H9 (cell line): Measurements from ENCODE around the gene ID4. TPM values are rescaled to one million over a fixed set of nuclear protein-coding genes. Genes with fewer than 3 reads are reported as not detected.

Source experiments
- DNase-seq: peaks from one replicate; pipeline ENCODE4 v3.0.0-alpha.2; 2017
- H2AFZ ChIP-seq: one replicate; pipeline ENCODE4 v1.6.1; 2013; ENCODE audit warnings: mild to moderate bottlenecking, low read length, control low read depth, moderate library complexity
- H2AK5ac ChIP-seq: 2 replicates; pipeline ENCODE4 v1.6.1; 2013; ENCODE audit warnings: low read length, control low read depth, mixed read lengths; ENCODE audit not compliant: insufficient read length
- H2BK120ac ChIP-seq: one replicate; pipeline ENCODE4 v1.6.1; 2013; ENCODE audit warnings: low read depth, mild to moderate bottlenecking, low read length, control low read depth, inconsistent platforms; ENCODE audit not compliant: poor library complexity, severe bottlenecking
- H2BK12ac ChIP-seq: 2 replicates; pipeline ENCODE4 v1.6.1; 2013; ENCODE audit warnings: low read length, control low read depth, mixed read lengths, low read depth; ENCODE audit not compliant: insufficient read length
- H2BK15ac ChIP-seq: 2 replicates; pipeline ENCODE4 v1.6.1; 2013; ENCODE audit warnings: low read depth, low read length, control low read depth
- H2BK20ac ChIP-seq: one replicate; pipeline ENCODE4 v1.6.1; 2013; ENCODE audit warnings: low read depth, mild to moderate bottlenecking, low read length, control low read depth, inconsistent platforms; ENCODE audit not compliant: poor library complexity, severe bottlenecking
- H2BK5ac ChIP-seq: 2 replicates; pipeline ENCODE4 v1.6.1; 2013; ENCODE audit warnings: low read length, control low read depth, mixed read lengths; ENCODE audit not compliant: insufficient read length
- H3K14ac ChIP-seq: 2 replicates; pipeline ENCODE4 v1.6.1; 2013; ENCODE audit warnings: low read length, control low read depth; ENCODE audit not compliant: insufficient read depth
- H3K18ac ChIP-seq: 2 replicates; pipeline ENCODE4 v1.6.1; 2013; ENCODE audit warnings: low read depth, mild to moderate bottlenecking, mixed read lengths, low read length, control low read depth; ENCODE audit not compliant: insufficient read length
- H3K23ac ChIP-seq: 2 replicates; pipeline ENCODE4 v1.6.1; 2013; ENCODE audit warnings: low read length, control low read depth, mixed read lengths, low read depth; ENCODE audit not compliant: insufficient read length
- H3K23me2 ChIP-seq: 2 replicates; pipeline ENCODE4 v1.6.1; 2013; ENCODE audit warnings: low read depth, mild to moderate bottlenecking, mixed read lengths, low read length, control low read depth; ENCODE audit not compliant: insufficient read length, poor library complexity, severe bottlenecking
- H3K27ac ChIP-seq: 2 replicates; pipeline ENCODE4 v1.5.1; 2013; ENCODE audit warnings: low read length, control low read depth, mixed read lengths, low read depth; ENCODE audit not compliant: insufficient read length
- H3K27me3 ChIP-seq: 2 replicates; pipeline ENCODE4 v1.6.1; 2013; ENCODE audit warnings: low read length, control low read depth, inconsistent platforms; ENCODE audit not compliant: insufficient read depth
- H3K4ac ChIP-seq: 2 replicates; pipeline ENCODE4 v1.6.1; 2013; ENCODE audit warnings: low read depth, mild to moderate bottlenecking, control low read depth, inconsistent platforms, low read length, moderate library complexity
- H3K4me1 ChIP-seq: 2 replicates; pipeline ENCODE4 v1.6.1; 2013; ENCODE audit warnings: low read length, control low read depth, inconsistent platforms; ENCODE audit not compliant: insufficient read depth
- H3K4me2 ChIP-seq: 2 replicates; pipeline ENCODE4 v1.6.1; 2013; ENCODE audit warnings: low read length, control low read depth, mixed read lengths; ENCODE audit not compliant: insufficient read length, insufficient read depth
- H3K56ac ChIP-seq: 2 replicates; pipeline ENCODE4 v1.6.1; 2013; ENCODE audit warnings: low read depth, mild to moderate bottlenecking, mixed read lengths, low read length, control low read depth; ENCODE audit not compliant: insufficient read length
- H3K79me1 ChIP-seq: 2 replicates; pipeline ENCODE4 v1.6.1; 2013; ENCODE audit warnings: low read depth, mild to moderate bottlenecking, moderate library complexity, low read length, control low read depth, inconsistent platforms; ENCODE audit not compliant: insufficient read depth, poor library complexity, severe bottlenecking
- H3K79me2 ChIP-seq: 2 replicates; pipeline ENCODE4 v1.6.1; 2013; ENCODE audit warnings: low read length, control low read depth, inconsistent platforms; ENCODE audit not compliant: insufficient read depth
- H3K9ac ChIP-seq: 2 replicates; pipeline ENCODE4 v1.6.1; 2013; ENCODE audit warnings: low read length, control low read depth, mixed read lengths; ENCODE audit not compliant: insufficient read length; ENCODE audit errors: extremely low read depth
- H3K9me3 ChIP-seq: one replicate; pipeline ENCODE4 v1.6.1; 2013; ENCODE audit warnings: low read depth, low read length, inconsistent platforms; ENCODE audit not compliant: control insufficient read depth
- H3T11ph ChIP-seq: one replicate; pipeline ENCODE4 v1.6.1; 2013; ENCODE audit warnings: mild to moderate bottlenecking, low read length, control low read depth, inconsistent platforms
- H4K20me1 ChIP-seq: one replicate; pipeline ENCODE4 v1.6.1; 2013; ENCODE audit not compliant: control insufficient read depth, insufficient read length, insufficient read depth
- H4K5ac ChIP-seq: 2 replicates; pipeline ENCODE4 v1.6.1; 2013; ENCODE audit warnings: low read depth, mild to moderate bottlenecking, mixed read lengths, low read length, control low read depth; ENCODE audit not compliant: insufficient read length
- H4K8ac ChIP-seq: replicated peaks from 2 replicates; pipeline ENCODE4 v1.6.1; 2013; ENCODE audit warnings: low read length, control low read depth, mixed read lengths, low read depth; ENCODE audit not compliant: insufficient read length
- H4K91ac ChIP-seq: 2 replicates; pipeline ENCODE4 v1.6.1; 2013; ENCODE audit warnings: low read depth, mild to moderate bottlenecking, moderate library complexity, mixed read lengths, low read length, control low read depth; ENCODE audit not compliant: insufficient read length
- H3K27ac Mint-ChIP-seq, 3 experiments: 2 replicates in 2 of 3; 3 replicates in 1 of 3; pipeline ENCODE4 v1.8.0; 2020 to 2021; ENCODE audit warnings: mixed read lengths in 3 of 3, mild to moderate bottlenecking in 1 of 3, moderate library complexity in 1 of 3
- H3K27me3 Mint-ChIP-seq: 2 replicates; pipeline ENCODE4 v1.8.0; 2021; ENCODE audit warnings: low read depth, mild to moderate bottlenecking, moderate library complexity, mixed read lengths
- H3K36me3 Mint-ChIP-seq, 3 experiments: 2 replicates in 2 of 3; 3 replicates in 1 of 3; pipeline ENCODE4 v1.8.0; 2020 to 2021; ENCODE audit warnings: low read depth in 3 of 3, mixed read lengths in 3 of 3; ENCODE audit not compliant: insufficient read depth in 1 of 3
- H3K4me1 Mint-ChIP-seq, 2 experiments: 2 replicates each; pipeline ENCODE4 v1.8.0; 2020; ENCODE audit warnings: mixed read lengths in 2 of 2
- H3K4me3 Mint-ChIP-seq, 2 experiments: 2 replicates in 1 of 2; 3 replicates in 1 of 2; pipeline ENCODE4 v1.8.0; 2020 to 2021; ENCODE audit warnings: mild to moderate bottlenecking in 2 of 2, mixed read lengths in 2 of 2, moderate library complexity in 1 of 2
- H3K9me3 Mint-ChIP-seq, 2 experiments: 2 replicates in 1 of 2; 3 replicates in 1 of 2; pipeline ENCODE4 v1.8.0; 2020; ENCODE audit warnings: mild to moderate bottlenecking in 2 of 2, mixed read lengths in 2 of 2, moderate library complexity in 1 of 2
- CTCF ChIP-seq: fragments of 200-600 bp; sonication (generic); conservative IDR thresholded peaks from 3 replicates; pipeline ENCODE4 v1.8.0; 2021; ENCODE audit warnings: antibody characterized with exemption, mild to moderate bottlenecking
- WGBS: extraction: QIAGEN DNeasy Blood & Tissue Kit; methylation state at CpG from one replicate; pipeline ENCODE4 v1.1.7; 2013; ENCODE audit warnings: missing lambda C conversion rate, low lambda C conversion rate, mixed read lengths; ENCODE audit not compliant: insufficient read length; ENCODE audit errors: extremely low coverage; 5-methylcytosine and 5-hydroxymethylcytosine counted together
- total RNA-seq: library from RNA; stranded (reverse); gene quantifications from 2 replicates; pipeline ENCODE4 v1.2.1, GENCODE V29; 2021

Gene ID4
- total RNA-seq, 1 experiment from 2014 or later = 14.0 TPM

GRCh38 chr6:19864285-19864684 lies 27.1 kb downstream of the ID4 start:
- Histone ChIP-seq H2BK15ac (no peak overlapping the region), H2BK5ac (no peak overlapping the region), H3K9ac (no peak overlapping the region), H3K79me1 (no peaks in the 10 kb centered on the region), H3K4me2 (no peak overlapping the region), H2BK20ac (no peak overlapping the region), H3K79me2 (no peaks in the 10 kb centered on the region), H4K5ac (no peak overlapping the region), H3K23ac (no peak overlapping the region), H3K4me1 (no peaks in the 10 kb centered on the region), H2BK120ac (no peak overlapping the region), H4K20me1 (no peaks in the 10 kb centered on the region), H3K27ac (no peak overlapping the region), H3K4ac (no peak overlapping the region), H2AFZ (no peak overlapping the region), H3K23me2 (no peaks in the 10 kb centered on the region), H2BK12ac (no peak overlapping the region), H3K18ac (no peak overlapping the region), H3K9me3 (no peaks in the 10 kb centered on the region), H4K91ac (no peak overlapping the region), H2AK5ac (no peak overlapping the region), H3T11ph (no peak overlapping the region), H4K8ac (no peak overlapping the region), H3K14ac (no peak overlapping the region), H3K56ac (no peak overlapping the region), H3K27me3 (no peaks in the 10 kb centered on the region)
- H3K27me3 Mint-ChIP-seq = no peaks in the 10 kb centered on the region
- H3K36me3 Mint-ChIP-seq = no peaks in the 10 kb centered on the region
- no peak overlapping the region for H3K27ac Mint-ChIP-seq
- H3K9me3 Mint-ChIP-seq = no peaks in the 10 kb centered on the region
- no peak overlapping the region for H3K4me3 Mint-ChIP-seq
- no peak for TF ChIP-seq CTCF
- H3K4me1 Mint-ChIP-seq = peaks cover 3 to 6% of the 10 kb centered on the region in 2 experiments; a peak in 1 of 4 replicates
- no CpG with 5 or more reads among the region's 3 CpGs for WGBS
- DNase-seq = no peak
